HL-60 (cell line): ENCODE results near the gene CNN3.

ENCODE experiments used
- DNase-seq, 2 experiments: peaks; one replicate each; pipeline ENCODE4 v3.0.0-alpha.2; 2010 to 2020; ENCODE audit warnings: low read depth in 1 of 2, low spot score in 1 of 2
- H3K27ac ChIP-seq: fragments of 250-450 bp; sonication (Bioruptor Pico); replicated peaks from 2 replicates; pipeline ENCODE4 v1.5.1; 2020; ENCODE audit warnings: mild to moderate bottlenecking, moderate library complexity
- H3K27me3 ChIP-seq: fragments of 250-450 bp; sonication (Bioruptor Pico); 2 replicates; pipeline ENCODE4 v1.5.1; 2021; ENCODE audit warnings: mild to moderate bottlenecking, moderate library complexity; ENCODE audit not compliant: insufficient read depth, poor library complexity, severe bottlenecking
- H3K4me3 ChIP-seq: replicated peaks from 2 replicates; pipeline ENCODE4 v1.5.1; 2011; ENCODE audit warnings: mild to moderate bottlenecking, control low read depth, low read length; ENCODE audit not compliant: insufficient read depth
- CTCF ChIP-seq: IDR thresholded peaks from one replicate; pipeline ENCODE4 v1.5.1; 2011; ENCODE audit warnings: low read length, control low read depth, inconsistent platforms; ENCODE audit not compliant: insufficient read depth
- GABPA ChIP-seq: IDR thresholded peaks from 2 replicates; pipeline ENCODE4 v1.6.1; 2012; ENCODE audit warnings: low read depth
- POLR2AphosphoS5 ChIP-seq: IDR thresholded peaks from 2 replicates; pipeline ENCODE4 v1.6.1; 2012; ENCODE audit warnings: low read depth
- REST ChIP-seq: IDR thresholded peaks from 2 replicates; pipeline ENCODE4 v1.6.1; 2012; ENCODE audit warnings: low read depth; ENCODE audit not compliant: insufficient replicate concordance
- SPI1 ChIP-seq: IDR thresholded peaks from 2 replicates; pipeline ENCODE4 v1.6.1; 2012; ENCODE audit warnings: low read depth, mild to moderate bottlenecking, borderline replicate concordance

CNN3 gene

GRCh38 chr1:94958081-94958480 is 31.2 kb upstream of the CNN3 start:
- Histone ChIP-seq H3K27me3 (no peaks in the 10 kb centered on the region), H3K4me3 (no peak overlapping the region), H3K27ac (no peak overlapping the region)
- TF ChIP-seq GABPA (no peak), REST (no peak), SPI1 (no peak), POLR2AphosphoS5 (no peak), CTCF (no peak)
- no peak for DNase-seq

GRCh38 chr1:94955767-94956632 is 29.1 kb upstream of the CNN3 start:
- no peak for TF ChIP-seq GABPA
- TF ChIP-seq CTCF = no peak
- TF ChIP-seq POLR2AphosphoS5 = no peak
- no peak for TF ChIP-seq REST
- no peak for TF ChIP-seq SPI1
- Histone ChIP-seq H3K4me3 (no peak overlapping the region), H3K27ac (no peak overlapping the region), H3K27me3 (no peaks in the 10 kb centered on the region)
- DNase-seq = no peak

GRCh38 chr1:94954263-94955220 is 27.6 kb upstream of the CNN3 start:
- H3K27me3 ChIP-seq = no peaks in the 10 kb centered on the region
- H3K27ac ChIP-seq = no peak overlapping the region
- no peak for TF ChIP-seq SPI1
- no peak for TF ChIP-seq REST
- no peak for TF ChIP-seq POLR2AphosphoS5
- TF ChIP-seq CTCF = no peak
- no peak for TF ChIP-seq GABPA
- no peak overlapping the region for H3K4me3 ChIP-seq
- no peak for DNase-seq
